Eye (tissue), 1 donor: ENCODE results near the gene KIAA0232.
"Not testable (repeated sequence)": the region's sequence is repeated elsewhere in the genome, so short reads cannot be mapped to it uniquely, and the experiment has no call there.

Experiments used
- DNase-seq: peaks from one replicate; pipeline ENCODE4 v3.0.0-alpha.2; 2015

The KIAA0232 gene

DNA sequence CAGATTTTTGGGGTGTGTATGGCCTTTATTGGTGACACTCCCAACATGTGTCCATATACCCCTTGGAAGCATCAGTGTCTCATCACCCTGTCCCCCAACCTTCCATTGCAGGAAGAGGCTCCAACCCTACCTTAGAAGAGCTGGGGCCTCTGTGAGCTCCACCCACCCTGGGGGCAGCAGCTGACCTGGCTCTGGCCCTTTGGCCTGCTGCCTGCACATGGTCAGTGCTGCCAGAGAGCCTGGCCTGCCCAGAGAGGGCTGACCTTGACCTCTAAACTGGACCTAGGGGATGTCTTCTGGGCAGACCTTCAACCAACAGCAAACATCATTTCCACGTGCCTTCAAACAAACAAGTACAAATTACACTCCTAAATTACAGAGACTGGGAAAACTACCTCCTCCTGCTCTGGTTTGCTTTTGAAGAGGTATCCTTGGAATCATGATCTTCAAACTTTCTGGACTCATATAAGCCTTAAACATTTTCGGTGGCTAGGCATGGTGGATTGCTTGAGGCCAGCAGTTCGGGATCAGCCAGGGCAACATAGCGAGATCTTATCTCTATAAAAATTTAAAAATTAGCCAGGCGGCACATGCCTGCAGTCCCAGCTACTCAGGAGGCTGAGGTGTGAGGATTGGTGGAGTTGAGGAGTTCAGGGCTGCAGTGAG, 27.3 kb upstream of the KIAA0232 start:
- DNase-seq: no peak

DNA sequence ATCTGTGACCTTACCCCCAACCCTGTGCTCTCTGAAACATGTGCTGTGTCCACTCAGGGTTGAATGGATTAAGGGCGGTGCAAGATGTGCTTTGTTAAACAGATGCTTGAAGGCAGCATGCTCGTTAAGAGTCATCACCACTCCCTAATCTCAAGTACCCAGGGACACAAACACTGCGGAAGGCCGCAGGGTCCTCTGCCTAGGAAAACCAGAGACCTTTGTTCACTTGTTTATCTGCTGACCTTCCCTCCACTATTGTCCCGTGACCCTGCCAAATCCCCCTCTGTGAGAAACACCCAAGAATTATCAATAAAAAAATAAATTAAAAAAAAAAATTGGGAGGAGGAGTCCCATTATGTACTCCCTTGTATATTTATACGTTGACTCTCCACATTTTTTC, 26.2 kb upstream of the KIAA0232 start:
- DNase-seq: not testable (repeated sequence)

DNA sequence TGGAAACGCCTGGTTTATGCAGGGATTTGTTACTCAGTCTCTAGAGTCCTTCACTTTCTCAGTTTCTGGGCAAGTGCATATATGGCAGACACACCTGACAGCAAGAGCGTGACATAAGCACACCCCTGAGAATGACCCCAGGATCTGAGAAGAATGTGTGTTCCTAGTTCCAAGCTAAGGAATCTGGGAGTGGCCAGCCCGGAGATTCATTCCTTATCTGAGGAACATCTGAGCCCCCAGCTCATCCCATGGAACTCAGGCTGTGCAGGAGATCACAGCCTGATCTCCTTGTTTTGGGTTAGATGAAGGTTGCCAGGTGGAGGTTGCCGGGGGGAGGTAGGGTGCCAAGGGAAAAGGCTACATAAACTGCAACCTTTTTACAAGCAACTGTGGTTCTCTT, 23.8 kb upstream of the KIAA0232 start:
- DNase-seq: no peak

DNA sequence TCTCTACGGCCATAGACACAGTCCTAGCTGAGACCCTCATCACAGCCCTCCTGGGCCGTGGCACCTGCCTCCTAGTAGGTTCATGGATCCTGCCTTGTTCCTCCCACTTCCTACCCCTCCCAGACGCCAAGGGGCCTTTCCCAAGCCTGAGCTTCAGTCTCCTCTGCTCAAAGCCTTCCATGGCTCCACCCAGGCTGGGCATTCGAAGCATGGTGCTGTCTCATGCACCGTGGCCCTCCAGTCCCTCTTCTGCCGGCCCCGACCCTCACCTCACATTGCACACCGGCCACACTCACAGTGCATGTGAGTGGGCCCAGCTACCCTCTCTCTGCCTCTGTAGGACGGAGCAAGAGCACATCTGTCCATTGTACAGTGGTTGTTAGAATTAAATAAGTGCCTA, 21.7 kb upstream of the KIAA0232 start:
- no peak for DNase-seq

DNA sequence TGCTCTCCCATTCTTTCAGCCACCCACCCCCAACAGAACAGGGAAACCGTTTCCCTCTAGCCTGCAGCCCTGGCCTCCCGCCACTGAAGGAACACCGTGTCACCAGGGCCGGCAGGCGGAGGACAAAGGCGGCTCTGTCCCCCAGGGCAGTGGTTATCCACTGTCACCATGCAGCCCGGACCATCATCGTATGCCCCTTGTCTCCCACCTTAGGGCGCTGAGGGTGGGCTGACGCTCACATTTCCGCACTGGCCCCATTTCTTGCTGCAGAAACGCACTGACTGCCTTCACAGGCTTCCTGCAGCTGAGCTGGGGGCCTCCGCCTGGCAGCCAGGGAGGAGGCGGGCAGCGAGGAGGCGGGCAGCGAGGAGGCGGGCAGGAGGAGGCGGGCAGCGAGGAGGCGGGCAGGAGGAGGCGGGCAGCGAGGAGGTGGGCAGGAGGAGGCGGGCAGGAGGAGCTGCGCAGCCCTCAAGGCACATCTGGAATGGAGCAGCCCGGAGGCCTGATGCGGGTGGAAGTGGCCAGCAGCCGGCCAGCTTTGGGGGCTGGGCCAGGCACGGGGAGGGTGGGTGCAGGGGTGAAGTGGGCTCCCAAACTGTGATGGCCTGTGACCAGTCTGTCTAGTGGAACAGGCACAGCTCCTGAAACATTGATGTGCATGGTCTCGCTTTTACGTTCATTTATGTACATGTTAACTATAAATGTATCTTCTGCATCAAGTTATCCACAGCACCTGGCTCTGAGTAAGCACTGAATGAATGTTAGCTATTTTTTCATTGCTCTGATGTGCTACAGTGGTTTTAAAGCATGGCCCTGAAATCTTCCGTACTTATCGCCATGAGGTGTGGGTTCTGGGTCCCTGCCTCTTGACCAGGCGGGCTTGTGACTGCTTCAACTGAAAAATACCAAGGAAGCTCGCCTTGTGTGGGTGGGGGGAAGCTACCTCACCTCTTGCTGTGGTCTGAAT, 20.6 kb upstream of the KIAA0232 start:
- DNase-seq: no peak

DNA sequence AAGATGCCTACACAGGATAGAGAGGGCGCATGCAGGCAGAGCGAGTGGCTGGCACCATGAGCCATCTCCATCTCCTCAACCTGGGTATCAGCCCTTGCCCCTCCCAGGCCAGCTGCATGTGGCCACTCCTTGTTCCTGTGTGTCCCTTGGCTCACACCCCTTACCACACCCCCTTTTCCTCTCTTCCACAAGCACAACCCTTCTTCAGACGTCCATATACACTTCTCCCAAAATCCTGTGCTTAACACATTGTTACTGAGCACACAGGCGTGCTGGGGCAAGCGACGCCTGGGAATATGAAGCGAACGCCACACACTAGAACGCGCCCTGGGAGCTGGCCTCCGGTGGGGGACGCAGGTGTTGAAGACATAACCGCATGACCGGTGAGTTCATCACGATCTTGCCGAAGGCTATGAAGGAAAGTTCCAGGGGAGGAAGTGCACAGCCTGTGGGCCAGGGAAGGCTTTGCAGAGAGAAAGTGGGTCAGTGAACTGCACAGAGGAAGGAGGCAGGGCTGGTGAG, 19.1 kb upstream of the KIAA0232 start:
- DNase-seq: no peak

DNA sequence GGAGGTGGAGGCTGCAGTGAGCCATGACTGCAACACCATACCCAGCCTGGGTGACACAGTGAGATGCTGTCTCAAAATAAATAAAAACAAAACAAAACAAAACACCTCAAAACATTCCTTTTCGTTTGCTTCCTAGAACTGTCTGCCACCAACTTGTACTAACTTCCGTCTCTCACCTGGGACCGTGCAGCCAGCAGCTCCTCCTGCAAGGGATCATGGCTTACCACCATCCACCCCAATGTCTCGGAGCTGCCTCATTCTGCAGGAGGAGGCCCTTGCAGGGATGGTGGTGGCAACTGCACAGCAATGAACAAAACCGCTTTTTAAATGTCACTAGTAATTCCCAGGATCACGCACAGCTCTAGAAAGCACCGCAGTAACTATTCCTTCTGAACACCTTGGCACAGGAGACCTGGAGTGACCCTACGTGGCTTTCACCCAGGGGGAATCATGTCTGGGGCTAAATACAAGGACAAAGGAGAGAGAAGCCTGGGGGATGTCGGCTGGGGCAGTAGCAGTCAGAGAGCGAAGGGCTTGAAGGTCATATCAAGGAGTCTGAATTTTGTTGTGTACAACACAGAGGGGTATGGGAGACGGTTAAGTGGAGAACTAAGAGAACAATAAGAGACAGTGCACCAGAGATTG, 17.4 kb upstream of the KIAA0232 start:
- no peak for DNase-seq

DNA sequence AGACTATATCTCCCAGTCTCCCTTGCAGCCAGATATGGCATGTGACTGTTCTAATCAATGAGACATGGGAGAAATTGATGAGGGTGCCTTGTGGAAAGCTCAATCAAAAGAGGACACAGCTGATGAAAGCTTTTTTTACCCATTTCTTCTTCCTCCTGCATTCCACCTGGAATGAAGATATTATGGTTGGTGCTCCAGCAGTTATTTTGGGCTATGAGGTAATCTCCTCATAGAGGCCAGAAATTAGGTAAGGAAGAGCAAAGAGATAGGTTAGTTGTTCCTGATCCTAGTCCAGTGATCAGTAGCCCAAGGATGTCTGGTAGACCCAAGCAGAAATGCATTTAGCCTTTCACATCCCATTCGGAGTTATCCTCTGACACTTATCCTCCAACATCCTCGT, 16.8 kb upstream of the KIAA0232 start:
- DNase-seq: no peak

DNA sequence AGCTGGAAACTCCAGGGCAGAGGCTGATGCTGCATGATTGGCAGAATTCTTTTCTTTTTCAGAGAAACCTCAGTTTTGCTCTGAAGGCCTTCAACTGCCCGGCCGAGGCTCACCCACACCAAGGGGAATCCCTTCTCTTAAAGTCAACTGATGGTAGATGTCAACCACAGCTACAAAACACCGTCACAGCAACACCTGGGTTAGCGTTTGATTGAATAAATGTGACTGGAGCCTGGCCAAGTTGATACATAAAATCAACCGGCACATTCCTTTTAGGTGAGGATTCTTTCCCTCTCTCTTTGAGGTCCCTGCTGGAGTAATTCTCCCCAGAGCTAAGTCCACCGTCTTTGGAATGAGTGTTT, 15.2 kb upstream of the KIAA0232 start:
- DNase-seq: no peak

DNA sequence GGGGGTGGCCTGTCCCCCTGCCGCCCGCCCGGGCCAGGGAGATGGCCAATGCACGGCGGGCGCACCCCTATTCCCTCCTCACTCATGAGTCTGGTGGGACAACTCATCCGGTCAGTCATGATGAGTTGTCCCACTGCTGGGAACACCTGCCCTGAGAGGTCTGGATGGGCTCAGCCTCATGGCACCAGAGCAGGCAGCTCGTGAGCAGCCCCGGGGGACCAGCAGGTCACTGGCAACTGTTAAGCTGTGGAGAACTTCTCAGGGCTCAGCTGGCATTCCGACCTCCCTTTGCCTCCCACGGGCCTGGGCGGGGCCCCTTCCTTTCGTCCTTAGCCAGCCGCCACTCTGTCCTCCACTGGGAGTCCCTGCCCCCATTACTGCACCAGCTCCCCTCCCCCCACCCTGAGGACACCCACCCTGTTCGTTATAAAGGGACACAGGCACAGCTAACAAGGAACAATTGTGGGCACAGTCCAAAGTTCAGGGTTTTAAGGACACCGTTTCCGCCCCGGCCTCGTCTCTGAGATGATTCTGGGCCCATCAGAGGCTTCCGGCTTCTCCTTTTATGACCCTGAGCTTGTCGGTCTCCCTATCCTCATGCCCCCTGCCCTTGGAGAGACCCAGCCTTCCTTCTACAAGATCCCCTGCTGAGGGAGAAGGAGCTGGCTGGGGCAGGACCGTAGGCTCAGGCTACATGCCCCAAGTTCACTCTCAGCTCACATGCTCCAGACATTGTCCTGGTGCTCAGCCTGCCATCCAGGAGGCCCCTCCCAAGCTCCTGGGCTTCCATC, 14.6 kb upstream of the KIAA0232 start:
- DNase-seq: no peak

DNA sequence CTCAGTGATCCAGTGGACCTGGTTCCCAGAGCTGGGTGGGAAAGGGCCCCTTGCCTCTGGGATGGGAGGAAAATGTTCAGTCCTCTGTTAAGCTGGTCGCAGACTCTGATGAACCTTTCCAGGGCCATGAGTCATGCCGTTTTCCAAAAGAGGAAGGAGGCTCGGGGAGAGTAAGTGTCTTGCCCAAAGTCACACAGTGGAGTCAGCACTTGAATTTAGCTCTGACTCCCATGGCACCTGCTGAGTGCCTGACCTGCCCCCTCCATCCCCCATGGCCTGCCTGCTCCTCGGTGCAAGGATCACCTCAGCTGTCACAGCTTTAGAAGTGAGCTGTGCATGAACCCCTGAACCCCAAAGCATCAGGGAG, 14.0 kb upstream of the KIAA0232 start:
- no peak for DNase-seq

DNA sequence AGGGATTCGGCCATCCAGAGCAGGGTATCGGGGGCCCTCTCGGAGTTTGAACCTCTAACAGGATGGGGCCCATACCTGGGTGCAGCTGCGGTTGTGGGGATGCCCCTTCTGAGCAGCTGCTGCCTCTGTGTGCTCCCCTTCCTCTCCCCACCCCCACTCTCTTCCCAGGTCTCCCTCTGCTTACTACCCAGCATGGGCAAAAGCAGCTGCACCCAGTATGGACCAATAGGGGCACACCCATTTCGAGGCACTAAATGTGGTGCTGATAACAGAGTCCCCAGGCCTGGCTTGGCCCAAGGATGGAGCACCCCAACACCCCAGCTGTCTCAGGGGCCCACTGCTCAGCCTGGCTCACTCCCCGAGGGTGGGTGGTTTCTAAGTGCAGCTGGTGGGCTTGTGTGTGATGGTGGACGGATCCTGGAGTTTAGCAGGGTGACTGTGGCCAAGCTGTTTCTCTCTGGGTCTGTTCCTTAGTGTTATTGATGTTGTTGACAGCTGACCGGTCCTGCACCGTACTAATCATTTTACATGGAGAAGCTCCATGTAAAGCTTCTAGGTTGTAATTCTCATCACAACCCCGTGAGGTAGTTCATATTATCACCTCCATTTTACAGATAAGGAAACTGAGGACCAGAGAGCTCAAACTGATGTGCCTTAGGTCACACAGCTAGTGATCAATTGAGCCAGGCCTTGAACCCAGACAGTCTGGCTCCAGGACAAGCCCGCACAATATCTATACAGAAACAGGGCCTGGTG, 13.1 kb upstream of the KIAA0232 start:
- no peak for DNase-seq

DNA sequence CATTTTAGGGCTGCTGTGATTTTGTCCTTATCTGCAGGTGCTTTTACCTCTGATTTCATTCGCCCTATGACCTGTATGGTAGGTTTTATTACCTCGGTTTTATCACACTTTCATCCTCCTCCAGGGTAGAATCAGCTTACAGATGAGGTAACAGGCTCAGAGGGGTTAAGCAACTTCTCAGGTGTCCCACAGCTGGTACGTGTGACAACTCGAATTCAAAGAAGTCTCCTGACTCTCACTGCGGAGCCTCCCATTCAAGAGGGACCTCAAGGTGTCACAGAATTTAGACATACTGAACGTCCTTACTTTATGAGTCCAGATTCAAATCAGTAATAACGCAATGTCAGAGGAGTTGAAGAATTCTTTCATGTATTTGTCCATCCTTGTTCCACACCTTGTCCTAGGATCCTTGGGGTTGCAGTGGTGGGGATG, 12.5 kb upstream of the KIAA0232 start:
- DNase-seq: no peak

DNA sequence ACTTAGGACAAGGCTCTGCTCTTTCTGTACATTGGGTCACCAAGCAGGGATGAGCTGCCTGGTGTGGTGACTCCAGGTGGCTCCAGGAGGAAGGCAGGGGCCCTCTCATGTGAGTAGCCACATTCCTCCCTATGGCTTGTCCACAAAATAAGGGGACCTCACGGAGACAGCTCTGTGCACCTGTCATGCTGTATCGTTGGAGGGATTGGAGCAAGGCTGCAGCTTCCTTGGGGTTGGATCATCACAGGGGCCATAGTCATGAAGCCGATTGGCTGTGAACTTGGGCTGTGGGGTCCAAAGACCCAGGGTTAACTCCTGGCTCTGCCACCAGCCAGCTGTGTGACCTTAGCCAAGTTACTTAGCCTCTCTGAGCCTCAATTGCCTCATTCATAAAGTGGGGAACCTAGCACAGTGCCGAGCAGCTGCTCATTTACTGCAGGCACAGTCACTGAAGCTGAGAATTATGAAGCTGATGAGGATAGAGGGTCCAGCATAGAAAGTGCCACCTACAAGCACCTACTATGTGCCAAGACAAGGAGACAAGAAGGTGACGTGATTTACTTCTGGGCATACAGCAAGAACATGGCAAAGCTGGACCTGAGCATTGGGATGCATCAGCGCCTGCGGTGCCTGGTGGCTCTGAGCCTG, 11.8 kb upstream of the KIAA0232 start:
- no peak for DNase-seq

DNA sequence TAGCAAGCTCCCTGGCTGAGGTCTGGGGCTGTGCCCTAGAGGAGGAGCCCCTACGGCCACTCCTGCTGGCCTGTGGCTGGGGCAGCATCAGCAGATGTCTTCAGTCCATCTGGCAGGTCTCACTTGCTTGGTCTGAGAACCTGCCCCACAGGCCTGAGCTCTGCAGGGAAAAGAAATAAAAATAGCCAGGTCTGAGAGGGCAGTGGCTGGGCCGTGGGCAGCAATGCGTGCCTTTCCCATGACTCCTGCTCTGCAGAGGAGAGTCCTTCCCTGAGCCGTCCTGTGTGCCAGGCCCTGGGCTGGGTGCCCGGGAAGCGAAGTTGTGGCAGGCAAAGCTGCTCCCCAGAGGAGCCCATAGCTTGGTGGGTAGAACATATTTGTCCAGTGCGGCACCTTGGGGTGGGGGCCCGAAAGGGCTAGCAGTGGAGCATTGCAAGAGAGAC, 11.3 kb upstream of the KIAA0232 start:
- DNase-seq: no peak

DNA sequence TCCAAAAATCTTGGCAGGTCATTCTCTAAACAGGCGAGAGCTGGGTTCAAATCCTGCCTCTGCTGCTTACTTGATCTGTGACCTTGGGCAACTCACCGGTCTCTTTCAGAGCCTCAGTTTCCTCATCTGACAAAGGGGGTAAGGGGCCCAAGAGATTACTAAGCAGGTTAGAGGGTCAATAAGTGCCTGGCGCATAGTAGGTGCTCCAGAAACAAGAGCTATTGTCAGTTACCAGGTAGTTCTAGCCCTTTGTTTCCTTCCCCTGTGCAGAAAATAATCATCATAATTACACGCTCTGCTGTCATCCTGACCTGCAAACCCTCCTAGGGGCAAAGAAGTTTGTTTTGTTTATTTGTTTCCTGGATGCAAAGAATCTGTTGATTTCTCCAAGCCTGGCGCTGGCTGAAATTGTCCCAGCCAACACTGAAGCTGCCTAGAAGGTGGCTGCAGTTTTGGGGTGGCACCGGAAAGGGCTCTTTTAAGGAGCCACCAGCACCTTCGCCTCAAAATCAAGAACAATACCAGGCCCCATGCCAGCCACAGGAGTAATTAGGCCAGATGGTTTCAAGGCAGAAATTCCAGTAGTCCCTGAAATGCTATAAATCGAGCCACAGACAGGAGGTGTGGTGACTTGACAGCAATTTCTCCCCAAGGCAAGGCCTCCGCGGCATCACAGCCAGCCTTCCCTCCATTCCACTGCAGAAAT, 10.2 kb upstream of the KIAA0232 start:
- no peak for DNase-seq

DNA sequence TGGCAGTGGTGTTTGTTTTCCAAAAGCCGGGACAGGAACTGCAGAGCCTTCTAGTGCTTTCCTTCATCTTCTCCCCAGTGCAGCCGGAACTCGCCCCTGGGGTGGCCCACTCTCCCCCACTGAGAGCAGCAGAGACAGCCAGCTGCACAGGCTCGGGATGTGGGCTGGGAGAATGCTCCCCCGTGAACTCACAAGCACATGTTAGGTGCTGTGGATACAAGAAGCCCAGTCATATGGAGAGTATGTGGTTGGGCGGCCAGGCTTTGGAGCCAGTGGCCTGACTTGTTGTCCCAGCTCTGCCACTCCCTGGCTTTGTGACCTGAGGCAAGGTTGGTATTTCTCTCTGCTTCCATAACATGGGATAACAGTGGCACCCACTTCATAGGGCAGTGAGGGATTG, 9.4 kb upstream of the KIAA0232 start:
- no peak for DNase-seq

DNA sequence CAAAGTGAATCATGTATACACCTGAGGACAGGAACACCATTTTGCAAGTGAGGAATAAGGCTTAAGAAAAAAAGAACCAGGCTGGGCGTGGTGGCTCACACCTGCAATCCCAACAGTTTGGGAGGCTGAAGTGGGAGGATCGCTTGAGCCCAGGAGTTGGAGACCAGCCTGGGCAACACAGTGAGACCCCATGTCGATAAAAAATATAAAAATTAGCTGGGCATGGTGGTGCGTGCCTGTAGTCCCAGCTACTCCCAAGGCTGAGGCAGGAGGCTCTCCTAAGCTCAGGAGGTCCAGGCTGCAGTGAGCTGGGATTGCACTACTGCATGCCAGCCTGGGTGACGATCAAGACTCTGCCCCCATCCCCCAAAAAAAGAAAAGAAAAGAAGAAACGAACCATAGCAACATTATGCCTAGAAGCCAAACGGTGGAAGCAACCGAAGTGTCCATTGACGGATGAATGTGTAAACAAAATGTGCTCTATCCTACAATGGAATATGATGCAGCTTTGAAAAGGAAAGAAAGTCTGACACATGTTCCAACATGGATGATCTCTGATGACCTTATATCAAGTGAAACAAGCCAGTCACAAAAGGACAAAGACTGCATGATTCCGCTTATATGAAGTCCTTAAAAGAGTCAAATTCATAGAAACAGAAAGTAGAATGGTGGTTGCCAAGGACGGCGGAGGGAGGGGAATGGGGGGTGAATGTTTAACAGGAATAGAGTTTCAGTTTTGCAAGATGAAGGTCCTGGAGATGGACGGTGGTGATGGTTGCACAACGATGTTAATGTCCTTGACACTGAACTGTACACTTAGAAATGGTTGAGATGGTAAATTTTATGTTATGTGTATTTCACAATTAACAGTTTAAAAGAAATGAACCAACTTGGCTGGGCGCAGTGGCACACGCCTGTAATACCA, 8.6 kb upstream of the KIAA0232 start:
- no peak for DNase-seq

DNA sequence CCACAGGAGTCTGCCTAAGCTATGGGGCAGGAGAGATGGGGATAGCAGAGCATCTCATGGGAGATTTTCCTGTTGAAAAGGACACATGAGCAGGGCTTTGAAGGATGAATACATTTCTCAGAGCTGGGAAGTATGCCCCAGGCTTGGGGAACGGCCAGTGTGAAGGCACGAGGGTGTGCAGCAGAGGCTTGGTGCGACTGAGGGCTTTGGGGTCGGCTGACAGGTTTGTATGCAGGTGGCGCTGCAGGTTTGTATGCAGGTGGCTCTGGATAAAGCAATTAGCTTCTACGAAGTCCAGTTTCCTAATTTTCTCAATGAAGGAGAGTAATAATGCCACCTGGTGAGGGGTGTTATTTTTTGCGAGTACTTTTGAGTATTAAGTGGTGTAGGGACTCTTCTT, 6.8 kb upstream of the KIAA0232 start:
- no peak for DNase-seq
